CD4-positive, alpha-beta T cell treated with Interleukin-21 for 1 hour (primary cell): Measurements from ENCODE around the gene PPP1R9A.

Experiments used
- DNase-seq: peaks from one replicate; pipeline ENCODE4 v3.0.0-alpha.2; 2020

The PPP1R9A gene

DNA sequence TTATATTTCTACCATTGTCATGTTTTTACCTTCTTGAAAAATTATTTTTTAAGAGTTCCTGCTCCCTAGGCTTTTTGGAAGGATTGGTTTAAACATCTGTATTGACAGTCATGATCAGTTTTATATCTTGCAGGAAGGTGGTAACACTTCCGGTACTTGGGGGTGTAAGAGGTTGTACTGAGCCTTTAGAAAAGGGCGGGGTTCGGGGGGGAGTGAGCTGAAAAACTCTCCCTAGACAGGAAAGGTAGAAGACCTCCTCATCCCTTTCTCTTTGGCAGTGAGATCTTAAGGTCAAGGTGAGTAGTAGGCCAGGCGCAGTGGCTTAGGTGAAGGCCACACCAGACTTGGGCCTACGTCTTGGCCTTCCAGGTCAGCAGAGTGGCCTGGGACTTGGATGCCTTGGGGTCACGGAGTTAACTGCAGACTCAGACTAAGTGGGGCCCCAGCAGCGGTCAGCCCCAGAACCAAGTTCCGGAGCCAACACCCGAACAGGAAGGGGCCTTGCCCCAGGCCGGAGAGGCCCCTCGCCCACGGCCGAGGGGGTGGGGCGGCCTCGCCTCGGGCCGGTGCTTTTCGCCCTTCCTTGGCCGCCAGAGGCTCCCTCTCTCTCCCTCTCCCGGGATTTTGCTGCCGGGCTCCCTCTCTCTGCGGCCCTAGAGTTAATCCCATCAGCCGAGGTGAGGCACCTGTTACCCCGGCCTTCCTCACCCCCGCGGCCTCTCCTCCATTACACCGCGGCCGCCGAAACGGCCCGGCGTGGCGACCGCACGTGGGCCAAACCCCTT lies at the start of gene PPP1R9A:
TSS of gene PPP1R9A (plus strand) at position 569 of the 785 bp plus-strand sequence. CDS start 2,520 bp downstream, outside the sequence.
- DNase-seq = no peak

DNA sequence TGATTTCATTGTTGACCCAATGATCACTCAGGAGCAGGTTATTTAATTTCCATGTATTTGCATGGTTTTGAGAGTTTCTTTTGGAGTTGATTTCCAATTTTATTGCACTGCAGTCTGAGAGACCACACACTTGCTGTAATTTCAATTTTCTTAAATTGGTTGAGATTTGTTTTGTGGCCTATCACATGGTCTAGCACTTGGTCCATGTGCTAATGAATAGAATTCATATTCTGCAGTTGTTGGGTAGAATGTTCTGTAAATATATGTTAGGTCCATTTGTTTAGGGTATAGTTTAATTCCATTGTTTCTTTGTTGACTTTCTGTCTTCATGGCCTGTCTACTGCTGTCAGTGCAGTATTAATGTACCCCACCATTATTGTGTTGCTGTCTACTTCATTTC lies 36.3 kb upstream of the PPP1R9A start:
- no peak for DNase-seq

- DNase-seq = no peak
Measured at GRCh38 chr7:94873239-94873638, 34.2 kb upstream of the PPP1R9A start.

DNA sequence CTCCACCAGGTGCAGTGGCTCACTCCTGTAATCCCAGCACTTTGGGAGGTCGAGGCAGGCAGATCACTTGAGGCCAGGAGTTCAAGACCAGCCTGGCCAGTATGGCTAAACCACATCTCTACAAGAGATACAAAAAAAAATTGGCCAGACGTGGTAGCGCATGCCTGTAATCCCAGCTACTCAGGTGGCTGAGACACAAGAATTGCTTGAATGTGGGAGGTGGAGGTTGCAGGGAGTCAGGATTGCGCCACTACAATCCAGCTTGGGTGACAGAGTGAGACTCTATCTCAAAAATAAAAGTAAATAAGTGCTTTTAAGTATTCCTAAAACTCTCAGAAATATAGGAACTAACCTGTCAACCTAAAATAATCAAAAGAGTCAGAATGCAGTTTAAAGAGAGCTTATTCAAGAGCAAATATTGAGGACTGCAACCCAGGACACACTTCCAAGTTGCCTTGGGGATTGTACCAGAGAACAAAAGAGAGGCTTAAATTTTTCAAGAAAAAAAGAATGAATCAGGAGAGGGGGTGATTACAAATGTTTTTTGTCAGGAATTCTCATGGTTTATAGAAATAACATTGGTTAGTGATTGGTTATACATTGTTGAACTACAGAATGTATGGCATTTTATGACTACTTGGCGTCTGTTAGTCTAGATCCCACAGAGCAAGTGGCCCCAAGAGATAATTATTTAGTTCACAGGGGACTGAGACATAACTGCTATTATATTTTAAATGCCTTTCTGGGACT lies 33.2 kb upstream of the PPP1R9A start:
- no peak for DNase-seq

DNA sequence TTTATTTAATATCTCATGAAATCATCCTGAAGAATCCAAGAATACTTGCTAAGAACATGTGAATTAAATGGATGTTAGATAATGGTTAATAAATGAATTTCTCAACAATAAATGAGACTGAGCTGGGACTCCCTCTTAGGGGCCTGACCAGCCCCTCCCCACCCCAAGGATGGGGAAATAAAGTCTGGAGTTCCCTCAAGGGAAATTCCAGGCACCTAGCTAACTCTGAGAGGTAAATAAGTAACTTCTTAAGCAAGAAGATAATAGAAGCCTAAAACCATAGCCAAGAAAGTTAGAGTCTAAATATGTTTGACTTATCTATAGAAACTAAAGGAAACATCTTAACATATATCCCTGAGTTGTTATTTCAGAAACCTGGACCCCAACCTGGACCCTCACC lies 32.2 kb upstream of the PPP1R9A start:
- DNase-seq = no peak

DNA sequence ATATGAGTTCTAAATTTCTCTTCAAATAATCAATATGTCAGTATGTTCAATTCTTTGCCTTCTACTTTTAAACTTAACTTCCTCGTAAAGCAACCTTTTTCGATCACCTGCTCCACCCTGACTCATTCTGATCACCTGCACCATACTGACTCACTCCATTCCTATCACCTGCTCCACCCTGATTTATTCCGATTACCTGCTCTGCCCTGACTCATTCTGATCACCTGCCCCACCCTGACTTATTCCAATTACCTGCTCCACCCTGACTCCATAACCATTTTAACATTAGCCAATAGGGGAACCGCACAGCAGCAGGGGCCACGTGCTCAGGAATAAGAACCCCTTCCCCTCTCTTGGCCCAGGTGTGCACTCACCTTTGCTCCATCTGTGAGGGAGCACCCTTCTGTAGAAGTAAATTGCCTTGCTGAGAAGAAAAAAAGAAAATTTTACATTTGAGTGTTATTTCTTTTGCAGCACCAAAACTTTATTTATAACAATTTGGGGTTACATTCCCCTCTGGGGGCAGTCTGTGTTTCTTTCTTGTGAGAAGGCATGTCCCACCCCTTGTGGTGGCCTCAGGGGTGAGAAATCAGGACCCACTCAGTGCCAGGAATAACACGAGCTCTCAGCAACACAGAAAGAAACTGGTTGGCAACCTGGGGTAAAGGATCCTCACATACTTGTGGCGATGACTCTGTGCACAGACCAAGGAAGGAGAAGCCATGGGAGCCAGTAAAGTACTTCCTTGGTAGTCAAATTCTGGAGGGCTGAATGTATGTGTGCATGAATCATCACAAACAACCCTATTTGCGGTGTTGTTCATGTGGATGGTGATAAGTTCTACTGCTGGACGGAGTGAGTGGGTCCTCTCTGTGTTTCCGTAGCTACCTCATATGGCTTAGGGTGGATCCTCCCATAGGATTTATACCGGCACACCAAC lies 29.4 kb upstream of the PPP1R9A start:
- no peak for DNase-seq

- no peak for DNase-seq
Measured at GRCh38 chr7:94882891-94883290, 24.5 kb upstream of the PPP1R9A start.

DNA sequence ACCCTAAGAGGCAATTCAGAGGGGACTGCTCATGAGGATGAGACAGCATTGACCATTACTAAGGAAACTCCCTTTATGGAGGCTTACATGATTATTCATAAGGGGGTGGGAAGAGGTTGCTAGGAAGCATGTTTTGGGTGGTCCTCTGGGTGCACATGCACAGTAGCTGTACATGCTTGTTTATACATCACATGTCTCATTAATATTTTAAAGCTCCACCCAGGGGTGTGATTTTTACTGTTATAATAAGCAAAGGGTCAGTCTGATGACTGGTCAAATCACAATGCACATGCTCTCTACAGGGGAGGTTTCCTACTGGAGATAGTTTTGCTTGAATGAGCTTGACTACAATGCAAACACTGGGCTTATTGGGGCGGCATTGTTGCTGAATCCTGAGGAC lies 23.8 kb upstream of the PPP1R9A start:
- no peak for DNase-seq

DNA sequence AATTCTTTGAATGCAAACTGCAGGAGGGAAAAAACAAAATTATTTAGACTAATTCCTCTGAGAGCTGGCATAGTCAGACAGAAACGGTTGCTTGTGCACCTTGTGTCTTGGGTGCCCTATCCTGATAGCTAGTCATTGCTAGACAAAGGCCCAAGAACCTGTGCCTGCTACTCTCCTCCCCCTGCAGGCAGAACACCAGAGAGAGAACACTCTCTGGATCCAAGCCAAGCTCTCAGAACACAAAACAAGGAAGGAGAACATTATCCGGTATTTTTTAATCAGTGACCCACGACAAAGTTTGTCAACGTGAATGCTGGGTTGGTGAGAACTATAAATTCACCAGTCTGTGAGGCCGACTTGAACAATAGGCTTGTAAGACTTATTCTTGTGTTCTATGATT lies 18.8 kb upstream of the PPP1R9A start:
- no peak for DNase-seq

DNA sequence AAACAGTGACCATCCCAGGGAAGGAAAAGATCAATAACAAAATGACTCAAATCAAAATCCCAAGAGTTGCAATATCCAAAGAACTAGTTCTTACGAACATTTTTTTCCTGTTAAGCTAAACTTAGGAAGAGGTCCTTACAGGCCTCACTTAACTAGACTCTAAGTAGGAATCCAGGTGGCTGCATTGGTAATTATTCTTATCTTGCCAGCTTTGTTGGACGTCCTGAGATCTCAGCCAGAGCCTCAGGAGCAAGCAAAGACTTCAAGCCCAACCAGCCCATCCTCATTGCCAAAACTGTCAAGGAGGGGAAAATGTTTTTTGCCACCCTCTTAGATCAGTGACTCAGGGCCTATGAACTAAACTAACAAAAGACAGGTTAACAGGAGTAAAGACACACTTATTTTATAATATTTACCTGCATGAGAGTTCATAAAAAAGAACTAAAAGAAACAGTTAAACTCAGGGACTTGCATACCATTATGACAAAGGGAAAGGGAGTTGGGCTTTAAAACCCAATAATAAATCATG lies 18.3 kb upstream of the PPP1R9A start:
- DNase-seq = no peak

DNA sequence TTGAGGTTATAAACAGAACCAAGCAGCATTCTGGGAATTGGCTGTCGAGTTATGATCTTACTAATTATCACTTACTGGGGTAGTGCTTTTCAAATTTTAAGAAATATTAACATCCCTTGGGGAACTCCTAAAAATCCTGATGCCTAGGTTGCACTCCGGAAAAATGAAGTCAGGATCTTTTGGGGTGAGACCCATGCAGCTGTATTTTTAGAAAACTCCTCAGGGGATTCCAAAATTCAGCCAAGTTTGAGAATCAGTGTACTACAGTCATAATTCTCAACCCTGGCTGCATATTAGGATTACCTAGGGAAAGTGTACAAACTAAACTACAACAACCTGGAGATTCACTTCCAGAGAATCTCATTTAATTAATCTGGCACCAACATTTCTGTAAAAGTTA lies 17.2 kb upstream of the PPP1R9A start:
- DNase-seq = no peak

DNA sequence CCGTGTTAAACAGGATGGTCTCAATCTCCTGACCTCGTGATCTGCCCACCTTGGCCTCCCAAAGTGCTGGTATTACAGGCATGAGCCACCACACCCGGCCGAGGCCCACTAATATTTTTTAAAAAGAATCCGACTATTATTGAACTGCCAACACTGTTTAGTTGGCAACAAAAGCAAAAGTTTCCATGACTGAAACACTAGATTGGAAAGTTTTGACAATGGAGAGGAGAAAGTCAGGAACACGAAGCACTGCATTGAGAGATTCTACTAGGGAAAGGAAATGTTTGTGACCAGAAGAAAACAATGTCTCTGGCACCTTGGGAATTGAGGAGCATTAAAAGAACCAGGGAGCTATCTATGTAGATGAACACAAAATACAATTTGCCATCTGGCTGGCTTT lies 13.7 kb upstream of the PPP1R9A start:
- no peak for DNase-seq

DNA sequence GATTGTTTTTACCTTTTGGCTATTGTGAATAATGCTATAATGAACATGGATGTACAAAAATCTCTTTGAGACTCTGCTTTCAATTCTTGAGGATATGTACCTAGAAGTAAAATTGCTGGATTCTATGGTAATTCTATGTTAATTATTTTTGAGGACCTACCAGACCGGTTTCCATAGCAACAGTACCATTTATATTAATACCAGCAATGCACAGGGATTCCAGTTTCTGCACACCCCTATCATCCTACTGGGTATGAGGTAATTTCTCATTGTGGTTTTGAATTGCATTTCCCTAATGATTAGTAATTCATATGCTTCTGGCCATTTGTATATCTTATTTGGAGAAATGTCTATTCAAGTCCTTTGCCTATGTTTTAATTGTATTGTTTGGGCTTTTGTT lies 9.9 kb upstream of the PPP1R9A start:
- no peak for DNase-seq

- no peak for DNase-seq
Measured at GRCh38 chr7:94898340-94898739, 9.1 kb upstream of the PPP1R9A start.

DNA sequence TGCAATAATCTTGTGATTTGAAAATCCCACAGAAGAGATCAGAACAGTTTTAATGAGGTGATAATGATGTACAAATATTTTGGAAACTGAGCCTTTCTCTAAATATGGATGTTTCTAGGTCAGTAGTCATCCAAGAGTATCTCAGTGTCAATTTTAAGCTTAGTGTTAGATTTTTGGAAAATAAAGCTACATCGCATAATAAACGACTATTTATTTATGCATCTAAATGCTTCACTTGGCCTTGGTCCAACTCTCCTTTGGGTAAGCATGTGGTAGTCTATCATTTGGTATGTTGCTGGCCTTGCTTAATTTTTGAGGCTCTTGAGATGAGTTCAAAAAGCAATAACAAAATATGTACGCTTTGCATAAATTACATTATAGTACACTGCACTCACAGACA lies 5.4 kb upstream of the PPP1R9A start:
- no peak for DNase-seq

GRCh38 chr7:94903971-94904370 lies 3.4 kb upstream of the PPP1R9A start:
- DNase-seq = no peak

GRCh38 chr7:94904982-94905381 lies 2.4 kb upstream of the PPP1R9A start:
- no peak for DNase-seq

DNA sequence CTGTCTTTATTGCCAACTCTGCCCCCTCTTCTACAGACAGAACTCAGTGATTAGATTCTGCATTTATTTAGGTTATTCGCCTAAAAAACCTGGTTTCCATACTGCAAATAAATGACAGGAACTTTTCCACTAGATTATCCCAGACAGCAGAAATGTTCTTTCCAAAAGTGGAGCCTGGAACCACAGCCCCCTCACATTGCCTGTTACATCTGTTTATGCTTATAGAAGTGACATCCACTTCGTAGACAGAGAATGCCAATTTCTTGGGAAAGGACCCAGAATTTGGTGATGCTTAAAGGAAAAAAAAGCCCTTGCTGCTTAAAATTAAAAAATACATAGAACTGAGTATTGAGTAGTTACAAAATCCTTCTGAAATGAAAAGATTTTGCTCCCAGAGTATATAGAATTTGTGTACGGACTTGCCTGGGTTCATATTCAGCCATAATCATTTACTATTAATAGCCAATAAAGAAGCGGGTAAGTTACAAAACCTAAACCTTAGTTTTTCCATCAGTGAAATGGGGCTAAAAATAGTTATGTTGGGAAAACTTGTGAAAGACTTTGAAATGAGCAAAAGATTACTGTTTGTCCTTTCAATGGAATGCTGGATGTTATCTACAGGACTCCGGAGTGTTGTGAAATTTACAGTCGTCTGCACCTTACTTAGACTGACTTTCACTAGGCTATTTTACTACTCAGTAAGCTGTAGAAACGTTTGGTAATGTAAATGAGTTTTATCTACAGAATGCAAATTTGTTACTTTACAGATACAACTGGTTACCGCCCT lies 1.1 kb upstream of the PPP1R9A start:
- DNase-seq = no peak

DNA sequence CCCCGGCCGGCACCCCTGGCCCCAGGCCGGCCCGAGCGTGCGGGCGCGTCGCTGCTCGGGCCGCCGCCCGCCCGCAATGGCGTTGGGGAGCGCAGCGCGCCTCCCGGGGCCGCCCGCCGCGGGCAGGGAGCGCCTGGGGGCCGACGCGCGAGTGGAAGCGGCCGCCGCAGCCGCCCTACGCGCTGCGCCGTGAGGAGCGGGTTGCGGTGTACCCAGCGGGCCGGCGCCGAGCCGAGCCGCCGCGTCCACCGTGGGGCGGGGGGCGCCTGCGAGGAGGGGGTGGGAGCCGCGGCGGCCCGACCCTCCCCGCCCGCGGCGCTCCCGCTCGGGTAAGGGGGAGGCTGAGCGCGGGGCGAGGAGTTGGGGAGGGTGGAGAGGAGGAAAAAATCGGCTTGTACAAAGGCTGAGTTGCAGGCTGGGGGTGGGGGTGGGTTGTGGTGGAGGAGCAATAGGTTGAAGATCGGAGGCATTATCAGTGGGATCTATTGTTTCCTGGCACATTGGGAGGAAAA lies 473 bp downstream of the PPP1R9A start:
- no peak for DNase-seq

DNA sequence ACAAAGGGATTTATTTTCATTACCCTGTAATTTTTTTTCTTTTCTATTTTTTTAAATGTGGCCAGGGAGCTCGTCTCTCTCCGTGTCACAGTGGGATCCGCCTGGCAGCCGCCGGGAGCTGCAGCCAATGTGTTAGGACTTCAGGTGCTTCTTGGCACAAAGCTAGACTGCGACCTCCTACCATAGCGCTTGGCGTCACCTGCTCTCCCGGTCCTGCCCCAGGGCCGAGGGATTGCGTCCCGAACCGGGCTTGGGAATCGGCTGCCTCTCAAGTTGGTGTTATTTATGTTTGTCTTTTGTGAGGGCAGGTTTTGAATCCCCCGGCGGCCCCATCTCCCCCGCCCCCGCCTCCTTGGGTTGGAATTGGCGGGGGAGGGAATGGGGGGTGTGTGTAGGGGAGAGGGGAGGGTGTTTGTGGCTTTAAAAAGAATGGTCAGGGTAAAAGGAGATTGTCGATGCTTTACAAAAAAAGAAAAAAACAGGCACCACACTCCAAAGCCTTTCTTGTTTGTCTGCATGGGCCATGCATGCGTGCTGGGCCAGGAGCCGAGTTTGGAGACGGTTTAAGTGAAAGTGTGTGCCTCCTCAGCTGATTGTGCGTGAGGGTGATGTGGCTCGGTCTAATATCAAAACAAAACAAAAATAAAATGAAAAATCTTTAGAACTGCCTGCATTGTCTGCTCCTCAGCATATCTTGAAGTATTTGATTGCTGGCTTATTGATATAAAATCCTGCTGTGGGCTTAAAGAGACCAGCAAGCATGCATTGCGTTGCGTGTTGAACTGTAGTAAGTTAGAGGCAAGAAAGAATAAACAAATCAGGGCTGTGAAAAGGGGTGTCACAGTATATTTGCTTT lies 1.2 kb downstream of the PPP1R9A start:
- no peak for DNase-seq

- no peak for DNase-seq
Measured at GRCh38 chr7:94909179-94909466, 1.7 kb downstream of the PPP1R9A start.
